Transverse colon (tissue), 4 donors: ENCODE results near the gene KCTD15.

Experiments used
- EP300 ChIP-seq: sonication (generic); formaldehyde crosslinking; IDR thresholded peaks from one replicate; pipeline ENCODE4 v1.6.1; 2017; ENCODE audit warnings: antibody characterized with exemption, low read depth
- POLR2AphosphoS5 ChIP-seq, 3 donors: sonication (generic); formaldehyde crosslinking; IDR thresholded peaks; one replicate each; pipeline ENCODE4 v1.6.1; 2016; ENCODE audit warnings: antibody characterized with exemption in 3 of 3
- TF ChIP-seq, protein P1 (sequence below), 5 experiments: fragments of 200-600 bp in 3 of 5; fragments of 450-650 bp in 2 of 5; sonication (generic) in 3 of 5; IDR thresholded peaks; 1 replicate in 2 of 5; 2 replicates in 3 of 5; pipeline ENCODE4 v1.5.1; 2016 to 2017; ENCODE audit warnings: antibody characterized with exemption in 5 of 5, inconsistent platforms in 3 of 5, mild to moderate bottlenecking in 2 of 5, moderate library complexity in 1 of 5

DNA sequence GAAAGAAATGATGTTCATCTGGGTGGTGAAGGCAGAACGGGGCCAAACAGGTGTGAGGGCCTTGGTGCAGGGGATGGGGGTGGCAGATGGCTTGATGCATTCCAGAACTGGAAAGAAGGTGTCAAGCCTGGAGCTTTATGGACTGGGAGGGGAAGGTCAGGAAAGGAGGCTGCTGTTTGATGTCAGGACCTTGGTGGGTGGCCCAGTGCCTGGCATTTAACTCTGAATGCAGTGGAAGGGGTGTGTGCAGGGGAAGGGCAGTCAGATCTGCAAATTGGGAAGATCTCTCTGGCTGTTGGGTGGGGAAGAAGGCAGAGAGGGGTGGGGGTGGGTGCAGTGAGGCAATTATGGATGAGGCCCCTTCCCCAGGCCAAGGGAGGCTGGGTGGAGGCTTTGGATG is 11.7 kb downstream of the KCTD15 start:
- TF ChIP-seq, protein P1, sequence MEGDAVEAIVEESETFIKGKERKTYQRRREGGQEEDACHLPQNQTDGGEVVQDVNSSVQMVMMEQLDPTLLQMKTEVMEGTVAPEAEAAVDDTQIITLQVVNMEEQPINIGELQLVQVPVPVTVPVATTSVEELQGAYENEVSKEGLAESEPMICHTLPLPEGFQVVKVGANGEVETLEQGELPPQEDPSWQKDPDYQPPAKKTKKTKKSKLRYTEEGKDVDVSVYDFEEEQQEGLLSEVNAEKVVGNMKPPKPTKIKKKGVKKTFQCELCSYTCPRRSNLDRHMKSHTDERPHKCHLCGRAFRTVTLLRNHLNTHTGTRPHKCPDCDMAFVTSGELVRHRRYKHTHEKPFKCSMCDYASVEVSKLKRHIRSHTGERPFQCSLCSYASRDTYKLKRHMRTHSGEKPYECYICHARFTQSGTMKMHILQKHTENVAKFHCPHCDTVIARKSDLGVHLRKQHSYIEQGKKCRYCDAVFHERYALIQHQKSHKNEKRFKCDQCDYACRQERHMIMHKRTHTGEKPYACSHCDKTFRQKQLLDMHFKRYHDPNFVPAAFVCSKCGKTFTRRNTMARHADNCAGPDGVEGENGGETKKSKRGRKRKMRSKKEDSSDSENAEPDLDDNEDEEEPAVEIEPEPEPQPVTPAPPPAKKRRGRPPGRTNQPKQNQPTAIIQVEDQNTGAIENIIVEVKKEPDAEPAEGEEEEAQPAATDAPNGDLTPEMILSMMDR (IDR thresholded peaks at IDR 0.05): no peak
- TF ChIP-seq POLR2AphosphoS5 (IDR thresholded peaks at IDR 0.05): no peak
- TF ChIP-seq EP300: no peak
